Measurements from ENCODE around the gene DBET.
"Not testable (repeated sequence)": the region's sequence is repeated elsewhere in the genome, so short reads cannot be mapped to it uniquely, and the experiment has no call there.

DBET gene

DNA sequence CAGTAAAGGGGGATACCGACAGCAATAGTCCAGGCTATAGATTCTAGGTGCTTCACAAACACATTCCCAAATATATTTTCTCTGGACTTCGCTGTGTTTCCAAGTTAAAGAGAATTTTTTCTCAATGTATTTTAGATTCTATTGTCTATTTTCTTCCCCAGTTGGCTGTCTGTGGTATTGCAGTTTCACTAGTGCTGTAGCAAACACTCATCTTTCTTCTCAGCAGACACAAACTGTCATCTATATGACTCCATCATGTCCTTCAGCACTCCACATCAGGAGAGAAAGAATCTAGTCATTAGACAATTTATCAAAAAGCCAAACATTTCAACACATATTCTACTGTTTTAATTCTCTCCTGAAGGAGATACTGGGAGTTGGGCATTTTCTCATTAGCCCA is at the start of gene DBET:
Gene DBET, plus strand, starts transcription at position 161 of the 400 bp plus-strand sequence.
- not testable (repeated sequence) for DNase-seq

DNA sequence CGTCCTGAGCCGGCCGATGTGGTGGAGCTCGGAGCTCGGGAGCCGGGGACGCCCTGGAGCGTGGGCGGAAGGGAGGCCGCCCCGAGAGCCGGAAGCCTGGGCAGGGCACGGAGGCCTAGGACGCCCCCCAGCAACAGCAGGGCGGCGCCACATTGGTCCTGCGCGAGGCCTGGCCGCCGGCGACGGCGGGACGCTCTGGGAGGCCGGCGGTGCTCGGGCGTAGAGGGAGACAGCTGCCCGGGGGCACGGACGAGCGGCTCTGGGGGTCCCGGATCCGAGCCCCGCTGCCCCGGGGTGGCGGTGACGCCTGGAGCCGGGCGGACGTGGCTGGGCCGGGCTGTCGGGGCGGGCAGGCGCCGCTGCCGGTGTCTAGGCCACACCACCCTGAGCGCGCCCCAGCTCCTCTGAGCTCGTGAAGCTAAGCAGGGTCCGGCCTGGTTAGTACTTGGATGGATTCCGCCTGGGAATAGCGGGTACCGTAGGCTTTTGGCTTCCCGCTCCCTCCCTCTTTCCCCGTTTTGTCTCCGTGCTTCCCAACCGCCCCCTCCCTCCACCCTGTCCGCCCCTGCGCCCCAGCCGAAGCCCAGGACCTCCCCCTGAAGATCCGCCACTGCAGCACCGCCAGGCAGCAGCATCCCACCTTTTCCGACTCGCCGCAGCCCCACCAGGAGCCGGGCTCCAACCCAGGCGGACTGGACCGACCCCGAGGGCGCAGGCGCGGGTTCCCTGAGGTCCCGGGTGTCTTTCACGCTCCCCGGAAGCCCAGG is 49.3 kb upstream of the DBET start:
- DNase-seq: no peak

- DNase-seq: no peak
Measured at GRCh38 chr4:190015538-190016368, 48.5 kb upstream of the DBET start.

DNA sequence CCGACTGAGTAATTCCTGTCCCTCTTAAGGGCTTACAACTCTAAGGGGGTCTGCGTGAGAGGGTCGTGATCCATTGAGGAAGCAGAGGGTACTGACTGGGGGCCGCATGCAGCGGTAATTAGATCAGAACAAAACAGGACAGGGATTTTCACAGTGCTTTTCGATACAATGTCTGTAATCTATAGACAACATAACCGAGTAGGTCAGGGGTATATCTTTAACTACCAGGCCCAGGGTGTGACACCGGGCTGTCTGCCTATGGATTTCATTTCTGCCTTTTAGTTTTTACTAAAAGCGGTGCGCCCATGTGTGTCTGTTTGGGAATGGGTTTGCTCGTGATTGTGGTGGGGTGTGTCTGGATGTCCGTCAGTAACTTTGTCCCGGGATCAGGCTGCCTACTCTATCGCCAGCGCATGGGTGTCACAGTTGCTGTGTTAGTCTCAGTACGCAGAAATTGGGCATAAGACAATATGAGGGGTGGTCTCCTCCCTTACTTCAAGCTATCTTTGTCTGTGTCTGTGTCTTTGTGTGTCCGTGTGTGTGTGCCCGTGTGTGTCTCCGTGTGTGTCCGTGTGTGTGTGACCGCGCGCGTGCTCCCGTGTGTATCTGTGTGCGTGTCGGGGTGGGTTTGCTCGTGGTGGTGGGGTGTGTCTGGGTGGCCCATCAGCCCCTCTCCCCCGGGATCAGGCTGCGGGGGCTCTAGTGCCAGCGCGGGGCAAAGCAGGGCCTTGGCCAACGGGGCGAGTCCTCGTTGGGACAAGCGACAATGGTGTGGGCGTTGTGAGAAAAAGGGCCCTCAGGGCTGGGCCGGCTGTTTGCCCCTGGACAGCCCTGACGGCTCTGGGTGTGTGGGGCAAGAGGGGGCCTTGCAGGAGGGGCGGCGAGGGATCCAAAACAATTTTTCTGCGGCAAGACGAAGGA is 47.7 kb upstream of the DBET start:
- DNase-seq: no peak

DNA sequence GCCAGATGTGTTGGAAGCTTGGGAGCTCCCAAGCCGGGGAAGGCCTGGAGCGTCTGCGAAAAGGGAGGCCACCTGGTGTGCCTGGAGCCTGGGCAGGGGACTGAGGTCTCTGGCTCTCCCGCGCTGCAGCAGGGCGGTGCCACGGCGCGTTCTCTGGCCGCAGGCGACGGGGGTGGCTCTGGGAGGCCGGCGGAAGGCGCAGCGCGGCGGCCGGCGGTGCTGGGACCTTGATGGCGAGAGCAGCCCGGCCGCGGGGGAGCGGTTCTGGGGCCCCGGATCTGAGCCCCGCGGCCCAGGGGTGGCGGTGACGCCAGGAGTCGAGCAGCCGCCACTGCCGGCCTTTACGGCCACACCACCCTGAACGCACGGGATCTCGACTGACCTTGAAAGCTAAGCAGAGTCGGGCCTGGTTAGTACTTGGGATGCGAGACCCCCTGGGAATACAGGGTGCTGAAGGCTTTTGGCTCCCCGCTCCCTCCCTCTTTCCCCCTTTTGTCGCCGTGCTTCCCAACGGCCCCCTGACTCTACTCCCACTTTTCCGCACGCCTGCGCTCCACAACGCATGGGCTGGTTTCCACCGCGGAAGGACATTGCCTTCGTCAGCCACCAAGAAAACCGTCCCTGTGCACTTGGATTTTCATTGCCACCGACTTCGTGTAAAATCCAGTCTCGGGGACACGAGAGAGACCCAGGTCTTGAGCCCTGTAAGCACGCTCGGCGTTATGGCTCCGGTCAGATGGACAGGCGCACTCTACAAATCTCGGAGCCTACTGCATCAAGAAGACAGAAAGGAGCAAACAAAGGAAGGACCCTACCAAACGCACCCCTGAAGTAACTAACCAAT is 46.7 kb upstream of the DBET start:
- no peak for DNase-seq

DNA sequence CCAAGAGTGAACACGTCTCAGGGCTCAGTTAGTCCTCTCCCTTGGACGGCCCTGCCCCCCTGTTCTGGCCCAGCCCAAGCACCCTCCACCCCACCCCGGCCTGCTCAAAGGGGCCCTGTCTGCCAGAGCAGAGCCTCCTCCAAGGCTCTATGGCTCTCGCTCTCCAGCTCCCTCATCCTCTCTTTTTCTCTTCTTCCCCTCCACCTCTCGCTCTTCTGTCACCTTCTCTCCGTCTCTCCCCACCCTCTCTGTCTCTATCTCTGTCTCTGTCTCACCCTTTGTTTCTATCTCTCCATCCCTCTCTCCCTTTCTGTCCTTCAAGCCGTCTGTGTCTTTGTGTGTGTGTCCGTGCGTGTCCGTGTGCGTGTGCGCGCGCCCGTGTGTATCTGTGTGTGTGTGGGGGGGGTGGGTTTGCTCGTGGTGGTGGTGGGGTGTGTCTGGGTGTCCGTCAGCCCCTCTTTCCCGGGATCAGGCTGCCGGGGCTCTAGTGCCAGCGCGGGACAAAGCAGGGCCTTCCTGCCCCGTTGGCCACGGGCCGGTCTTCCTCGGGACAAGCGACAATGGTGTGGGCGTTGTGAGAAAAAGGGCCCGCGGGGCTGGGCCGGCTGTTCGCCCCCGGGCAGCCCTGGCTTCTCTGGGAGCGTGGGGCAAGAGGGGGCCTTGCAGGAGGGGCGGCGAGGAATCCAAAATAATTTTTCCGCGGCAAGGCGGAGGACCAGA is 45.9 kb upstream of the DBET start:
- no peak for DNase-seq

GRCh38 chr4:190019023-190019858 is 45.1 kb upstream of the DBET start:
- DNase-seq: no peak

DNA sequence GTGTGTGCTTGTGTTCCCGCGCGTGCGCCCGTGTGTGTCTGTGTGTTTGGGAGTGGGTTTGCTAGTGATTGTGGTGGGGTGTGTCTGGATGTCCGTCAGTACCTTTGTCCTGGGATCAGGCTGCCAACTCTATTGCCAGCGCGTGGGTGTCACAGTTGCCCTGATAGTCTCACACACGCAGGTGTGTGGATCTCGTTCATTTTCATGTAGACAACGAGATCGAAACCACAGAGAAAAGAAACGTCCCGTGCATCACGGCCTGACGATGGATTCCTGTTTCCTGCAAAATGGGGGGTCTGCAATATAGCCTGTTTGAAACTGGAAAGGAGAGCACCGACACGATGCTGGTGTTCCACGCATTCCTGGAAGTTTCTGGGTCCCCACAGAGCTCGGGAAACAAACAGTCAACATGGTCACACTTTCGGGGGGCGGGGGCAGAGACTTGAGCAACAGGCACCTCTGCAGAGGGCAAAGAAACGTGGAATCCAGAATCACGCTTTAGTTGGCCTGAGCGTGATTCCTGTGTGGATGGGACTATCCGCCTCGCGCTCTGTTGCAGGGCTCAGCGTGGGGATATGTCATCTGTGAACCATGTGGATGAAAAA is 44.3 kb upstream of the DBET start:
- not testable (repeated sequence) for DNase-seq

- no peak for DNase-seq
Measured at GRCh38 chr4:190020790-190021717, 43.2 kb upstream of the DBET start.

- not testable (repeated sequence) for DNase-seq
Measured at GRCh38 chr4:190021973-190022372, 42.3 kb upstream of the DBET start.

GRCh38 chr4:190022614-190023281 is 41.6 kb upstream of the DBET start:
- not testable (repeated sequence) for DNase-seq

- DNase-seq: not testable (repeated sequence)
Measured at GRCh38 chr4:190027156-190027555, 37.1 kb upstream of the DBET start, which contains the start of gene FRG2. Gene FRG2 (minus strand): TSS chr4:190027256. CDS start chr4:190027204, 52 bp downstream.

- DNase-seq: not testable (repeated sequence)
Measured at GRCh38 chr4:190031264-190031663, 33.0 kb upstream of the DBET start.

DNA sequence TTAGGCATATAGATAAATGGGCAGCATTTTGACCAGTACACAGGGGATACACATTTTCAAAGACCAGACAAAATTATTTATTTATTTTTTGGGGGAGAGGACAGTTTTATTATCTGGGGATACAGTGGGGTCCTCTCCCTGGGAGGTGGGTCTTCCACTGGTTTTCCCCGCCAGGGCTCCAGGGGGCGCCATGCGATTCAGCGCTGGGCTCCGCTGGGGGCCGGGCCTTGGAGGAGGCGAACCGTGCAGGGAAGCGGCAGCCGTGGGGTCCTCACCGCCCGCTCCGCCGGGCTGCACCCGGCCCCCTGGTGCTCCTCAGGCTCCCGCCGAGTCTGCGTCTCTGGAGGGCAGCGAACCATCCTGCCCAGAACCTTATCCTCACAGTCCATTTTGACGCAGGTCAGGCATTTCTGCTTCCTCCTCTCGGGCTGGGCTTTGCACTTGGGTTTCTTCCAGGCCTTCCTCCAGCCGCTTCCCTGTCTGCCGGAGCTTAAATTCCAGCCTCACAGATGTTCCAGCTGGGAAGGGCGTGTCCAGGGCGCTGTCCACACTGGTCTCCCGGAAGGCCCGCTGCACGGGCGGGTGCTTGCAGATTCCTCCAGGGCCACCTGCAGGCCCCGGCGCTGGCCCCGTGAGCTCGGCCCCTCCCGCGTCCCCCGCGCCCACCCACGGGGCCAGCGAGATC is 26.5 kb upstream of the DBET start:
- DNase-seq: not testable (repeated sequence)

DNA sequence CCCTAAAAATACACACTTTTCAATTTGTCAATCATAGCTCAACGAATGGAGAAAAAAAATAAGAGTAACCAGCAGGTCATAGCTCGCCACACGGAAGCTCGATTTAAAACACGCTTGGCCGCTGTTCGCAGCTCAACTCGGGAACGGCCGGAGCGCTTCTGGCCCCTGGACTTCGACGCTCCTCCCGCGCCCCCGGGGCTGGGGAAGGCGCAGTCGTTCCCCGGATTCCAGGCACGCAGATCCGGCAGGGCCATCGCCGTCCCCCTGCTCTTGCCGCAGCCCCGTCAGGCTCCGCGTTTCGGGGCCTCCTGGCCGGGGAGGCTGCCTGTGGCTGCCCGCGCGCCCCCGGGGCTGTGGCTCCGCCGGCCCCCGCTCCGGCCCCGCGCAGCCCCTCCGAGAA is 23.4 kb upstream of the DBET start:
- DNase-seq: not testable (repeated sequence)

GRCh38 chr4:190047627-190048026 is 16.7 kb upstream of the DBET start:
- DNase-seq: not testable (repeated sequence)

Measured in hypothalamus (tissue), 51 donors.